ENCODE measurements around the gene FGGY. TPM values are rescaled to one million over a fixed set of nuclear protein-coding genes. Genes with fewer than 3 reads are reported as not detected.

The FGGY gene
- total and polyA plus RNA-seq, 2 donors (not counting 3 experiments of a cell fraction or from before 2014, with no cell fraction given) = 5.6 to 6.4 TPM

- intact Hi-C loops (cut with micrococcal nuclease) (no loop called here), dilution Hi-C loops (cut with MboI; ENCODE audit: extremely low pct_ligation_motif_present, low sequenced_read_pairs) (no loop called here)
- no TSS peak for BruUV-seq (replicated peaks)
- no peaks in the 10 kb centered on the region for H3K9me1 ChIP-seq (replicated peaks; ENCODE audit: control insufficient read depth, extremely low read depth, insufficient read depth, low read length)
- H2AFZ ChIP-seq (ENCODE audit: low read depth, low read length) = no peak overlapping the region
- ChIA-PET CTCF (no interaction called here), POLR2A (no interaction called here)
- H3K4me3 ChIP-seq (replicated peaks in 1 of 3; ENCODE audit: insufficient read depth in 1 of 3, low read depth in 1 of 3, low read length in 3 of 3) = no peak overlapping the region
- no peak overlapping the region for H3K4me2 ChIP-seq (ENCODE audit: insufficient read depth, low read length)
- FAIRE-seq = no peak
- H3K36me3 ChIP-seq (ENCODE audit: control insufficient read depth in 2 of 2, extremely low read depth in 1 of 2, insufficient read depth in 2 of 2, low read length in 2 of 2) = no peaks in the 10 kb centered on the region
- DNase-seq (ENCODE audit: low read depth, low spot score) = no peak
- no peaks in the 10 kb centered on the region for H3K27me3 ChIP-seq (ENCODE audit: control insufficient read depth in 2 of 2, insufficient read depth in 2 of 2, low read length in 2 of 2)
- H4K20me1 ChIP-seq (replicated peaks; ENCODE audit: control insufficient read depth, extremely low read depth, insufficient read depth, low read length) = no peaks in the 10 kb centered on the region
- H3K27ac ChIP-seq (ENCODE audit: insufficient read depth, low read depth, low read length) = no peak overlapping the region
- H3K9ac ChIP-seq (replicated peaks; ENCODE audit: extremely low read depth, insufficient read depth, low read length) = no peak overlapping the region
- no peaks in the 10 kb centered on the region for H3K79me2 ChIP-seq (ENCODE audit: control insufficient read depth, insufficient read depth, low read length)
- no peaks in the 10 kb centered on the region for H3K4me1 ChIP-seq (ENCODE audit: control insufficient read depth, extremely low read depth, insufficient read depth, low read length)
- no peak for TF ChIP-seq MYC (IDR thresholded peaks at IDR 0.05; ENCODE audit: low read depth, low read length)
- TF ChIP-seq EZH2 (IDR thresholded peaks at IDR 0.05; ENCODE audit: borderline replicate concordance, low read depth, low read length, severe bottlenecking) = no peak
- no peak for TF ChIP-seq POLR2A (IDR thresholded peaks at IDR 0.05; ENCODE audit: low read depth, low read length)
- TF ChIP-seq POLR2AphosphoS5 (IDR thresholded peaks at IDR 0.05; ENCODE audit: insufficient read depth, low read depth, low read length) = no peak
- no peak for TF ChIP-seq FOS (IDR thresholded peaks at IDR 0.05; ENCODE audit: borderline replicate concordance, insufficient read depth, low read length)
- no peak for TF ChIP-seq GATA2 (IDR thresholded peaks at IDR 0.05; ENCODE audit: insufficient read depth, insufficient read length, low read depth, low read length)
- no peak for TF ChIP-seq CTCF (IDR thresholded peaks at IDR 0.05; ENCODE audit: extremely low read depth in 1 of 2, insufficient read depth in 1 of 2, low read depth in 1 of 2, low read length in 2 of 2)
- TF ChIP-seq MAX (IDR thresholded peaks at IDR 0.05; ENCODE audit: insufficient read depth, insufficient read length) = no peak
- TF ChIP-seq JUN (IDR thresholded peaks at IDR 0.05; ENCODE audit: borderline replicate concordance, insufficient read depth, insufficient read length, low read depth) = no peak
- no peaks in the 10 kb centered on the region for H3K9me3 ChIP-seq (replicated peaks; ENCODE audit: control insufficient read depth, insufficient read depth, low read length)
Observed at GRCh38 chr1:59492500-59492899, 195.6 kb downstream of the FGGY start.

All from endothelial cell of umbilical vein (primary cell).